NCI-H82 (cell line): ENCODE data around the gene P2RY14.
A peak's percentile ranks its signal among the peaks of the same experiment; 100 is the strongest.
"Not testable (repeated sequence)": the region's sequence is repeated elsewhere in the genome, so short reads cannot be mapped to it uniquely, and the experiment has no call there.

Experiments
- DNase-seq: peaks from one replicate; lab custom pipeline; 2025; lab: John Stamatoyannopoulos, UW

Gene P2RY14

DNA sequence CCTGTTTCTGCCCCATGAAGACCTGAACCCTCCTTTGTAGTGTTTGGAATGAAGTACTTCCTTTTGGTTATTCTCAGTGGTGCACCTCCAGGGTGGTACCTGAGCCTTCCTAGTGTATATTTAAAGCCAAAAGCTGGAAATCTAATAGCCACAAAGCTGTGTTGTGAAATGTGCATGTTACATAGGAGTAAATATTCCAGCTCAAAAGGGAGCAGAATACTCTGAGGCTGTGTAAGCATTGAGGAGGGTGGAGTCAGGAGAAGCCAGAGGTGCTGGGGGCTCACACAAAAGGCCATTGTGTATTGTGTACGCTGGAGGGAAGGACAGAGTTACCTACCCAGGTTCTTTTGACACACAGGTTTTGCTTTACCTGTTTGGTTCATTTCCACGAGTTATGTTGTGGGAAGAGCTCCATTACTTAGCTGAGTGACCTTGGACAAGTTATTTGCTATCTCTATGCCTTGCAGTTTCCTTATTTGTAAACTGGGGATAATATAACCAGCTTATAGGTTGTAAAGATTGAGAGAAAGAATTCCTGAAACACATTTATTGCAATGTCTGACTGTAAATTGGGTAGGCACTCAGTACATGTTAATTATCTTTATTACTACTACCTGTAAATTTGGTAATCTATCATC lies 100.0 kb downstream of the P2RY14 start:
- no peak for DNase-seq

DNA sequence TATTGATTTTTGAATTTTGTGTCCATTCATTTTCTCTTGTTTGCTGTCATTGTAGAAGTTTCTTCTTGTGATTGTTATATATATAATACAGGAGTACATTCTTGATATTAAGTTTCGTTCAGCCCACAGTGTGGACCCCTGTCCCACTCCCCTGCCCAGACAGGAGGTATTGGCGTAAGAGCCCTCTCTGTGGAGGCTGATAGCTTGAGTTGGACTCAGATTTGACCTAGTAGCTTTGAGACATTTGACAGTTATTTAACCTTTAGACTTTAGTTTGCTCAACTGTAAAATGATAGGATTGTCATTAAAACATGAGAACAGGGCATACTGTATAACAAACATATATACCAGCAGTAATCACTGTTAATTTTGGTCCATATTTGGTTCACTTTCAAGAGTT lies 102.4 kb downstream of the P2RY14 start:
- DNase-seq: no peak

DNA sequence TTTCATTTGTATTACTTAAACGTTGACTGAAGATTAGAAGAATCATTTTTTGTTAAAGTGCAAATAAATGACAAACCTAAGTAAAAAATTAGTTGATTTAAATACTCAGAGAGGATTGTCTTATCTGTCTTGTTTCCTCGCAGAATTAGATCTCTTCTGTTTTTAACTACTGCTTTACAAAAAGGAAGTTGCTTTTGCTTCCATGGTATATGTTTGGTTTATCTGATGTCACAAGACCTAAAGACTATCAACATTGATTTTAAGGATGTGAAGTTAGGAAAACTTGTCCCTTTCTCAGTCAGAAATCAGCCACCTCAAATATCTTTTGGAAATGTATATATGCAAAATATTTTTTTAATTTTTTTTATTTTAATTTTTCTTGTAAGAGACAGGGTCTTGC lies 104.0 kb downstream of the P2RY14 start:
- DNase-seq: no peak

DNA sequence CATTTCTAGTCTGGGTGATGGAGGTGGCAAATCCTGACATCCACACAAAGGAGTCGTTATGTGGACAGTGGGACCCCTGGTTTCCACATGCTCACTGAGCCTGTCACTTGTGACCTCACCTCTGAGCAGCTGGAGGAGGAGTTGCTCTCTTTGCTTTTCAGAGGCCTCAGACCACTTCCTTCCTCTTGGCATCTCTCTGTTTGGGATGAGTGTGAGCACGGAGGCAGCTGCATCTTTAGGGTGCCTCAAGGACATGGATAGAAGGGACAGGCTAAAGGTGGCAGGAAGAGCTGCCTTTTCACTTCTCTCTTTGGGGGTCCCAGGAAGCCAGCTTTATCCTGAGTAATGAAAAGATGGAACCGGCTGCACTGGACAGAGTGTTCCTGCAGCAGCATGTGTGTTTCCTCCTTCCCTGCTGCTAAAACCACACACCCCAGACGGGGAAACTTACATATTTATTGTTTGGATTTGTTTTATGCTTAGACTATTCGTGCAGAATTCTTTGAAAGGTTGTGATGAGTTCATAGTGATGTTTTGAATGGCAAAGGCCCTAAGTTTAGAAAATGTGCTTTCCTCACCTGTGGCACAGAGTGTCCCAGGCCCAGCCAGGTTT lies 107.1 kb downstream of the P2RY14 start:
- DNase-seq: no peak

DNA sequence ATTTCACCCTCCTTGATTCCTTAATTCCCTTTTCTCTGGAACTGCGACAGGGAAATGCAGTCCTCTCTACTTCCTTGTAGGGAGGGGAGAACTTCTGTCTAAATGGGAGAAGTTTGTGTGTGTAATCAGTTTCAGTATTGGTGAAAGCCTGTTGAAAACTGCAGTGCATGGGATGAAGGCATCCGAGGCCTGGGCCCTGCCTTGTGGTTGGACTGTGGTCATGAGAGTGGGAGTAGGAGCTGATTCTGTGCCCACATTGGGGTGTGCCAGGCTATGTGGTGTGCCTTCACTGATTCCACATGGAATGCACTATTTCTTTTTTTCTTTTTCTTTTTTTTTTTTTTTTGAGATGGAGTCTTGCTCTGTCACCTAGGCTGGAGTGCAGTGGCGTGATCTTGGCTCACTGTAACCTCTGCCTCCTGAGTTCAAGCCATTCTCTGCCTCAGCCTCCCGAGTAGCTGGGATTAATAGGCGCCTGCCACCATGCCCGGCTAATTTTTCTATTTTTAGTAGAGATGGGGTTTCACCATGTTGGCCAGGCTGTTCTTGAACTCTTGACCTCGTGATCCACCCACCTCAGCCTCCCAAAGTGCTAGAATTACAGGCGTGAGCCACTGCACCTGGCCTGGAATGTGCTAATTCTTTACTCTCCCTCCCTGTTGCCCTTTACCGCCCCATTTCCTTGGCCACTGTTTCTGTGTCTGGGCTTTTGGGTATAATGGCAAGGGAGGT lies 108.2 kb downstream of the P2RY14 start:
- DNase-seq: not testable (repeated sequence)

DNA sequence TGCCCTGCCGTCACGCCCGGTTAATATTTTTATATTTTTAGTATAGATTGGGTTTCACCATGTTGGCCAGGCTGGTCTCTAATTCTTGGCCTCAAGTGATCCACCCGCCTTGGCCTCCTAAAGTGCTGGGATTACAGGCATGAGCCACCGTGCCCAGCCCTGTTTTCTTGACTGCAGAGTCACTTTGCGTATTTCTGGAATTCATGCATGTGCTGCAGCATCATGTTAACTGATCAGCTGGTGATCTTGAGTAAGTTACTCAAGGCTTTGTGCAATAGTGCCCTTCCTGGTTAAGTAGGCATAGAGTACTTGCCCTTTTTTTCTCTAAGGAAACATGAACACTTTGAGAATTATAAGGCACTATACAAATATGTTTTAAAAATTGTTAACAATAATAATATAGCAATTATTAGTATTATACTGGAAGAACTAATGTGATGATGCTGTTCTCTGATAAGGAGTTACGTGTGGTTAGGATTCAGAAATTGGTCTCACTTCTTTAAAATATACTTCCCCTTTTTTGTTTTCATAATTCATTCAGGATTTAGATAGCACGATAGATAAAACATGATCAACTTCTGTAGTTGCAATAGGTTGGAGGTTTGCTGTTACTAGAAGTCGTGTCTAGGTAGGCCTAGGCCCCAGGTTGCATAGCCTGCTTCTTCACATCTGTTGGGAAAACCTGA lies 108.9 kb downstream of the P2RY14 start:
- DNase-seq: no peak

DNA sequence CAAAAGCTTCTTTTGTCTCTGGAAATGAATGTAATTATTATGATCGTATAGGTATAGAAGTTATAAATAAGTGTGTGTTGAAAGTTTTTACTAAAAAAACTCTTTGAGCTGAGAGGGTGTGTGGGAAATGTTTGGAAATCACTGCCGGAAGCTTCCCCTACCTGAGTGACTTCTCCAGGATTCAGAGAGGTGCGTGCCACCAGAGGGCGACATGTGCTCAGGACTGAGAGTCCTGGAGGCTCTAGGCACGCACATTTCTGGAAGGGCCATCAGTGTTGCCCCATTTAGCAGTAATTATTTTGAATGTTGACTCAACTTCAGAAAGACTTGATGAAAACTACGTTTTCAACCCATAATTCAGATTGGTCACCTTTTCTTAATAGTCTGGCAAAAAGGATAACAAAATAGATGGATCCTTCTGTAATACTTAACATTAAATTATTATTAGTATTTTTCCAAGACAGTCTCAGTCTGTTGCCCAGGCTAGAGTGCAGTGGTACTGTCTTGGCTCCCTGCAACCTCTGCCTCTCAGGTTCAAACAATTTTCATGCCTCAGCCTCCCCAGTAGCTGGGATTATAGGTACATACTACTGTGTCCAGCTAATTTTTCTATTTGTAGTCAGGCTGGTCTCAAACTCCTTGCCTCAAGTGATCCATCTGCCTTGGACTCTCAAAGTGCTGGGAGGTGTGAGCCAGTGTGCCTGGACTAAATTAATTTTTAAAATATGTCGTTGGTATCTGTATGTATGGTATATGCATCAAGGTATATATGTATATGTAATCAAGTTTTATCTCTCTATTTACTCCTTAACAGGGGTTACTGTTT lies 109.9 kb downstream of the P2RY14 start:
- DNase-seq: peak; percentile 89

- DNase-seq: no peak
Measured at GRCh38 chr3:151166161-151166560, 112.2 kb downstream of the P2RY14 start.

DNA sequence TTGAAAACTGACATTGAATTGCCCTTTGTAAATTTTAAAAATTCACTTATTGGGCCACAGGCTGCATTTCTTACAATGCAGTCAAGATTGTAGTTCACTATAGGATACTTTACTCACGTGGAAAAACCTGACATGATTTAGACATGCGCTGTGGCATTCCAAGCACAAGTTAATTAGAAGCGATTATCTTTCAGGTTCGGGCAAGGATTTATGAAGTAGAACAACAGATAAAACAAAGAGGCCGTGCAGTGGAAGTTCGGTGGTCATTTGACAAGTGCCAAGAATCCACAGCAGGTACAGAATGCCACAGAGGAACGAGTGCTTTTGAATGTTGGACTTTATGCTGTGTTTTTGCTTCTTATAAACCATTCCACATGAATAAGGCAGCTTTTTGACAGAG lies 113.1 kb downstream of the P2RY14 start:
- peak; percentile 65 for DNase-seq
